ENCODE data around the gene RPP30. TPM values are rescaled to one million over a fixed set of nuclear protein-coding genes. Genes with fewer than 3 reads are reported as not detected.

Gene RPP30
- total RNA-seq, 2 experiments from 2014 or later: 103 to 115 TPM

DNA sequence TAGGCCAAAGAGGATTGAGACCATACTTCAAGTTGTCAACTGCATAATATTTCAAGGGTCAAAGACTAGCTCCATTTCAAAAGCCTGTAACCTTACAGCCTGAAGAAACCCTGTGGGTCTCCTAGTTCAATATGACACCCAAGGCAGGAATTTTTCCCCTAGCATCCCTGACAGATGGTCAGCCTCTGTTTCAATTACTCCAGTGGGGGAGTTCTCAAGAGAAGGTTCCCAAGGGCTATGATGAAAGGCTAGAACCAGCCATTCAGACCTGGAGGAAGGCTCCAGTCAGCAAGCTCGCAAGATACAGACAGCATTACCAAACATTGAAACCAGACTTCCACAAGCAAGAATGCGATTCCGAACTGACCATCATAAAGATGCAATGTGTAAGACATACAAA, 15.5 kb upstream of the RPP30 start:
- POLR2A ChIA-PET: interaction anchor here (0.9 kb wide), 1 partner anchor 9 kb away, joined by 4 read pairs; no protein-coding TSS in a partner anchor
- Mint-ChIP-seq H3K4me3 (no peak overlapping the region), H3K27me3 (peaks cover 57% of the 10 kb centered on the region), H3K27ac (no peak overlapping the region), H3K36me3 (ENCODE audit: low read depth) (peaks cover 3% of the 10 kb centered on the region), H3K4me1 (peaks cover 9% of the 10 kb centered on the region), H3K9me3 (ENCODE audit: low read depth) (peaks cover 3% of the 10 kb centered on the region)
- CTCF ChIA-PET: interaction anchor here (1.2 to 2.1 kb wide), 4 partner anchors 9 to 104 kb away, joined by 4 to 7 read pairs (median 5); partner anchors contain the start of gene RPP30
- intact Hi-C loops (cut with DNase I, micrococcal nuclease): no loop called here
- DNase-seq (no peak), ATAC-seq (no peak)

DNA sequence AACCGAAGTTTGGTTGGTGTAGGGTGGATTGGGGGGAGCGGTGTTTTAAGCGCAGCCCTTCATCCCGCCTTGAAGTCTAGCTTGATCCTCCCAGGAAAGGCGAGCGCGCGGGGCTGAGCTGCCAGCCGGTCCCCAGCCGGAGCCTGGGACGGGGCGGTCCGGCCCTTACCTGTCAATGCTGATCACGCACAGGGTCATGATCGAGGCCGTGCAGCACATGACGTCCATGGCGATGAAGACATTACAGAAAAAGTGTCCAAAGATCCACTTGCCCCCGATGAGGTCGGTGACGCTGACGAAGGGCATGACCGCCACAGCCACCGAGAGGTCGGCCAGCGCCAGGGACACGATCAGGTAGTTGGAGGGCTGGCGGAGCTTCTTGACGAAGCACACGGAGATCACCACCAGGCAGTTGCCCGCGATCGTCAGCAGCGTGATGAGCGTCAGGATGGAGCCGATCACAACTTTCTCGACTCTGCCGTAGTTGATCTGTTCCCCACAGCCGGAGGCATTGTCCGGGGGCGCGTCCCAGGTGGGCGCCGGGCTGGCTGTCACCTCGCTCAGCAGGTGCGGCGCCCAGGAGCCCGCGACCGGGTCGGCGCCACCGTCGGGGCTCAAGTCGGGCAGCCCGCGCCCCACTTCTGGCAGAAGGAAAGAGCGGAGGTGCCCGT, 14.7 kb upstream of the RPP30 start:
- H3K4me3 Mint-ChIP-seq: peak overlapping the region; percentile 72
- H3K27me3 Mint-ChIP-seq: peaks cover 54% of the 10 kb centered on the region
- DNase-seq (peak; percentile 27), ATAC-seq (peak; percentile 15)
- ChIA-PET POLR2A (interaction anchor here (0.9 kb wide), 1 partner anchor 9 kb away, joined by 4 read pairs; no protein-coding TSS in a partner anchor), CTCF (interaction anchor here (0.6 to 2.1 kb wide), 6 partner anchors 8 to 1656 kb away, joined by 3 to 9 read pairs (median 4); partner anchors contain the start of gene RPP30)
- intact Hi-C loops (cut with DNase I, micrococcal nuclease): loop anchor here in 1 of 2 experiments (1.0 kb wide), 1 partner anchor 14 kb away; the partner anchor contains the start of gene RPP30
- no peak overlapping the region for H3K27ac Mint-ChIP-seq
- H3K4me1 Mint-ChIP-seq: peaks cover 9% of the 10 kb centered on the region
- no peaks in the 10 kb centered on the region for H3K36me3 Mint-ChIP-seq (ENCODE audit: low read depth)
- H3K9me3 Mint-ChIP-seq (ENCODE audit: low read depth): no peaks in the 10 kb centered on the region

DNA sequence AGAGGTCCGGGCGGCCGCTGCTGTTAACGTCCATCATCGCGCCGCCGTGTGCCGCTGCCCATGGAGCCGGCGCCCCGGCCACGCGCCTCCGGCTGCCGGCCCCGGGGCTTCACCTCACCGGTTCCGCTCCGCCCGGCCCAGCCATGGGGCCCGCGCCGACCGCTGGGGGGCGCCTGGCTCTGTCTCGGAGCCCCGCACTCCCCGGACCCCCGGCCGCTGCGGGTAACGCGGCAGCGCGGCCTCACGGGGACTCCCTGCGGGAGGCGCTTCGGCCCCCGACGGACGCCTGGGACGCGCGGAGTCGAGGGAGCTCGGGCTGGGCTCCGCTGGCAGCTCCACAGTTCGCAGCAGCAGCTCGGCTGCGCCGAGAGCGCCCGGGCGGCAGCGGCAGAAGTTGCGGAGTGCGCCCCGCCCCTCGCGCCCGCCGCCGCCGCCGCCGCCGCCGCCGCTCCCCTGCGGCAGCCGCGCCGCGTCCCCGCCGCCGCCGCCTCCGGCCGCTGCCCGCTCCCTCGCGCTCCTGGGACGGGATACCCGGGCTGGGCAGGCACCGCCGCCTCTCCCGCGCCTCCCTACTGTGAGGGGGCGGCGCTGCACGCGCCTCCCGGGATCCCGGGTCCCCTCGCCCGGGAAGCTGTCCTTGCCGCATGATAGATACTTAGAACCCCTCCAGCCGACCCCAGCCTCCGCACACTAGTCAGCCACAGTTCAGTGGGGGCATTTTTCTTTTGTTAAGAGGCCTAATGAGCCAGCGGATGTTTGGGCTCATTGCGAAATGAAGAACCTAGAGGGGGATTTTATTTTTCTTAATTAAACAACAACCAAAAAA, 13.9 kb upstream of the RPP30 start, which contains the start of gene HTR7:
HTR7 (minus strand) TSS at position 405 of the 826 bp plus-strand sequence; CDS start at position 37, 368 bp downstream.
- Mint-ChIP-seq H3K36me3 (ENCODE audit: low read depth) (no peaks in the 10 kb centered on the region), H3K4me1 (peaks cover 9% of the 10 kb centered on the region), H3K4me3 (peak within 1 kb of the TSS; percentile 72), H3K27ac (no peak within 1 kb of the TSS), H3K27me3 (peaks cover 50% of the 10 kb centered on the region), H3K9me3 (ENCODE audit: low read depth) (no peaks in the 10 kb centered on the region)
- intact Hi-C loops (cut with DNase I, micrococcal nuclease): loop anchor here (1.0 kb wide), 1 partner anchor 13 kb away; the partner anchor contains the start of gene RPP30 (in 2 of the 2)
- ATAC-seq: peak; percentile 84
- POLR2A ChIA-PET: no interaction called here
- CTCF ChIA-PET: interaction anchor here (0.6 to 1.7 kb wide), 4 partner anchors 11 to 31 kb away, joined by 3 to 9 read pairs (median 5); partner anchors contain the start of gene RPP30
- DNase-seq: peak; percentile 66

DNA sequence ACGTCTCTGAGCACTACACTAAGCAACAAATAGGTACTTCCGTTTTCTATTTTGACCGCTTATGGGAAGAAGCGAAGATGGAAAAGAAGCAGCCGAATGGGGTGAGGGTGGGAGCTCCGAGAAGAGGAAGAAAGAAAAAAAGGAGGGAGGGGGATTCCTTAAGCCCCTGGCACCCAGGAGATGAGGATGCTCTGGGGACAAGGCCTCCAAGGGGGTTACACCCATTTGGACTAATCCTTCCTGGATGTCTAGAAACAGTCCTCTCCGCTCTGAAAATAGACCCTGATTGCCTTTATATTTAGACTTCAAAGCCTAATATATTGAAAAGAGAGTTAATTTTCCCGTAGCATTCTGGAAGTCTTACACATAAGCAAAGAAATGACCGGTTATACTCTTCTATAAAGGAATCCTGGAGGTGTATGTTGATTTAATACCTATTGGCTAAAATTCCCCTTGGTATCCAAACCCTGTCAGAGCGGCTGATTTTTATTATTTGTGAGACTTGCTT, 13.3 kb upstream of the RPP30 start:
- POLR2A ChIA-PET: no interaction called here
- peaks cover 53% of the 10 kb centered on the region for H3K27me3 Mint-ChIP-seq

DNA sequence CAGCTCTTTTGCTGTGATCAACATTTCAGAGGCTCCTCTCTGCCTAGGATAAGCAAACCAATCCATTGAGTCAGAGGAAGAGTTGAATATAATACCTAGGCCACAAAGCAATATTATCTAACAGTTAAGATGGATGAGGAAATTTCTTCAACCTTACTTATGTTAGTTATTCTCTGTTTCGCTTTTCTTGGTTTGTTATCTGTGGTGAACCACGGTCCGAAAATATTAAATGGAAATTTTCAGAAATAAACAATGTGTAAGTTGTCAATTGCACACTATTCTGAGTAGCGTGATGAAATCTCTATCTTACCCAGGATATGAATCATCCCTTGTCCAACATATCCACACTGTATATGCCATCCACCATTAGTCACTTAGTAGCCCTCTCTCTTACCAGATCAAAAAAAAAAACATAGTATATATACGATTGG, 12.4 kb upstream of the RPP30 start:
- H3K27me3 Mint-ChIP-seq: peaks cover 52% of the 10 kb centered on the region
- no peaks in the 10 kb centered on the region for H3K36me3 Mint-ChIP-seq (ENCODE audit: low read depth)
- no peaks in the 10 kb centered on the region for H3K9me3 Mint-ChIP-seq (ENCODE audit: low read depth)
- POLR2A ChIA-PET: no interaction called here
- CTCF ChIA-PET: interaction anchor here (0.7 to 1.6 kb wide), 3 partner anchors 13 to 108 kb away, joined by 3 to 6 read pairs (median 5); partner anchors contain the start of gene RPP30
- H3K27ac Mint-ChIP-seq: no peak overlapping the region
- intact Hi-C loops (cut with DNase I, micrococcal nuclease): no loop called here
- DNase-seq (no peak), ATAC-seq (peak; percentile 51)
- peaks cover 9% of the 10 kb centered on the region for H3K4me1 Mint-ChIP-seq
- H3K4me3 Mint-ChIP-seq: no peak overlapping the region

More for the DNA sequence above, 13.3 kb upstream of the RPP30 start:
- peaks cover 9% of the 10 kb centered on the region for H3K4me1 Mint-ChIP-seq
- CTCF ChIA-PET: interaction anchor here (0.6 to 1.7 kb wide), 5 partner anchors 11 to 108 kb away, joined by 3 to 9 read pairs (median 5); partner anchors contain the start of gene RPP30
- no peaks in the 10 kb centered on the region for H3K9me3 Mint-ChIP-seq (ENCODE audit: low read depth)
- no peak overlapping the region for H3K27ac Mint-ChIP-seq
- intact Hi-C loops (cut with DNase I, micrococcal nuclease): loop anchor here in 1 of 2 experiments (1.0 kb wide), 1 partner anchor 13 kb away; the partner anchor contains the start of gene RPP30
- DNase-seq: no peak
- peak overlapping the region; percentile 64 for H3K4me3 Mint-ChIP-seq
- no peaks in the 10 kb centered on the region for H3K36me3 Mint-ChIP-seq (ENCODE audit: low read depth)
- no peak for ATAC-seq

DNA sequence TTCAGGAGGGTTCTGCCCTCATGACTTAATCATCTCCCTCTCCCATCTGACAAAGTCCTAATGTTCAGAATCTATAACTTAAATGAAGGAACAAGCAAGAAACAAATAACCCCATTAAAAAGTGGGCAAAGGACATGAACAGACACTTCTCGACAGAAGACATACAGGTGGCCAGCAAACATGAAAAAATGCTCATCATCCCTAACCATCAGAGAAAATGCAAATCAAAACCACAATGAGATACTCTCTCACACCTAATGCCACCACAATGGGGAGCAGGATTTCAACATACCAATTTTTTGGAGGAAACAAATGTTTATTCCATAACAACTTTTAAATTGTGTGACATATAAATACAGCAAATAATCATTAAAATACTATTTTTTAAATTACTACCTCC, 11.0 kb upstream of the RPP30 start:
- H3K4me1 Mint-ChIP-seq: peaks cover 9% of the 10 kb centered on the region
- no peak for DNase-seq
- no peaks in the 10 kb centered on the region for H3K9me3 Mint-ChIP-seq (ENCODE audit: low read depth)
- H3K4me3 Mint-ChIP-seq: no peak overlapping the region
- CTCF ChIA-PET: interaction anchor here (1.3 to 1.5 kb wide), 3 partner anchors 10 to 110 kb away, joined by 3 to 10 read pairs (median 3); no protein-coding TSS in a partner anchor
- H3K36me3 Mint-ChIP-seq (ENCODE audit: low read depth): no peaks in the 10 kb centered on the region
- no peak for ATAC-seq
- intact Hi-C loops (cut with DNase I, micrococcal nuclease): loop anchor here (5.0 to 10.0 kb wide), 3 partner anchors 713 to 1068 kb away; no protein-coding TSS in a partner anchor
- POLR2A ChIA-PET: no interaction called here
- no peak overlapping the region for H3K27ac Mint-ChIP-seq
- peaks cover 47% of the 10 kb centered on the region for H3K27me3 Mint-ChIP-seq

DNA sequence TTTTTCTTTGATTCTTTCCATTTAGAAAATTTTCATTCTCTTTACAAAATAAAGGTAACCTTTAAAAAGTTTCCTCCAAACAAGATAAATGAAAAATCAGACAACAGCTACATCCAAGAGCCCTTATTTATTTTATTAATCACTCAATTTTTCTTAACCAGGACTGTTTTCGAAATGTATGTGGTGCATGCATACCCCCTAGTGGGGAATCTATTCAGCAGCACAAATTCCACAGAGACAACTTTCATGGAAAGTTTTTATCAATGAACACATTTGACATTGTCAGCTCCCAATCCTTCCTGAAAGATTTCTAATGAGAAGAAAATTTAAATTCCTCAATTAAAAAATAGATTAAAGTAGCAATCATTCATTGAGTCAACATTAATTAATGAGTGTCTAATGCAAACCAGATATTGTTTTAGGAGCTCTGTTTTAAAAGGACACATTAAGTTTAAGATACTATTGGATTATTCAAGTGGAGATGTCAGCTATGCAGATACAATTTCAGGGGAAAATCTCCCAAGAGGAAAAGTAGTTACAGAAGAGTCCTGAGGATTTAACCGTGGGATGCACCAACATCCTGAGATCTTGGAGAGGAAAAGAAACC, 8.8 kb upstream of the RPP30 start:
- H3K36me3 Mint-ChIP-seq (ENCODE audit: low read depth): no peaks in the 10 kb centered on the region

DNA sequence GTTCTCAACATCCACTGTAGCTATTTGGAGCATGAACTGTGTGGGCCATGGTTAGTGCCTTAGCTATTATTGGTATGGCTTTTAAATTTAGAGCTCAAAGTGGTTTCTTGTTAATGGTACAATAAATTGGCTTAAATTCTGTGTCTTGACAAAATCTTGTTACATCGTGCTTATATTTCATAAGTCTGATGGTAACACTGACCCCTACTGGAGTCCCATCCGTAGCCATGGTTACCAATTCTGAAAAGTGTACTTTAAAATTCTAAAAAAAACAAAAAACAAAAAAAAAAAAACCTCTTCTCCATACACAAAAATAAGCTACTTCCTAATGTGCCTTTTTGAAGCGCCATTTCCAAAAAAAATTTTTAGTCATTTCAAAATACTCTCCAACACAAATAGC, 6.4 kb upstream of the RPP30 start:
- H3K9me3 Mint-ChIP-seq (ENCODE audit: low read depth): peaks cover 6% of the 10 kb centered on the region
- POLR2A ChIA-PET: interaction anchor here (0.9 kb wide), 1 partner anchor 9 kb away, joined by 4 read pairs; no protein-coding TSS in a partner anchor
- H3K4me1 Mint-ChIP-seq: peaks cover under 1% of the 10 kb centered on the region
- H3K36me3 Mint-ChIP-seq (ENCODE audit: low read depth): no peaks in the 10 kb centered on the region
- CTCF ChIA-PET: interaction anchor here (0.7 to 2.1 kb wide), 9 partner anchors 9 to 1084 kb away, joined by 3 to 10 read pairs (median 4); no protein-coding TSS in a partner anchor
- DNase-seq: no peak
- peaks cover 36% of the 10 kb centered on the region for H3K27me3 Mint-ChIP-seq
- ATAC-seq: no peak
- H3K27ac Mint-ChIP-seq: no peak overlapping the region
- intact Hi-C loops (cut with DNase I, micrococcal nuclease): loop anchor here (1.0 to 10.0 kb wide), 2 partner anchors 114 to 911 kb away; no protein-coding TSS in a partner anchor
- no peak overlapping the region for H3K4me3 Mint-ChIP-seq

More for the DNA sequence above, 8.8 kb upstream of the RPP30 start:
- ATAC-seq (no peak), DNase-seq (no peak)
- intact Hi-C loops (cut with DNase I, micrococcal nuclease): loop anchor here (1.0 to 10.0 kb wide), 4 partner anchors 112 to 1071 kb away; no protein-coding TSS in a partner anchor
- Mint-ChIP-seq H3K27ac (no peak overlapping the region), H3K9me3 (ENCODE audit: low read depth) (no peaks in the 10 kb centered on the region), H3K4me1 (peaks cover 4% of the 10 kb centered on the region), H3K27me3 (peaks cover 38% of the 10 kb centered on the region), H3K4me3 (no peak overlapping the region)
- ChIA-PET POLR2A (no interaction called here), CTCF (interaction anchor here (0.7 to 1.3 kb wide), 5 partner anchors 9 to 115 kb away, joined by 3 to 9 read pairs (median 3); partner anchors contain the start of gene RPP30)

DNA sequence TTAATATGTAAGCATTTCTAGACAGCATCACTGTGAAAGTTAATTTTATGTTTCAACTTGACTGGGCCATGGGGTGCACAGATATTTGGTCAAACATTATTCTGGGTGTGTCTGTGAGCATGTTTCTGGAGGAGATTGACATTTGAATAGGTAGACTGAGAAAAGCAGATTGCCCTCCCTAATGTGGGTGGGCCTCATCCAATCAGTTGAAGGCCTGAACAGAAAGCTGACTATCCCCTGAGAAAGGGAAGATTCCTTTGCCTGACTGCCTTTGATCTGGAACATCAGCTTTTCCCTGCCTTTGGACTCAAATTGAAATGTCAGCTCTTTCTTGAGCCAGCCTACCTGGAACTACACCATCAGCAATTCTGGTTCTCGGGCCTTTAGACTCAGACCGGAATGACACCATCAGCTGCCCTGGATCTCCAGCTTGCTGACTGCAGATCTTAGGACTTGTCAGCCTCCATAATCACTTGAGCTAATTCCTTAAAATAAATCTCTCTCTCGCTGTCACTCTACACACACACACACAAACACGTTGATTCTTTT, 5.7 kb upstream of the RPP30 start:
- Mint-ChIP-seq H3K4me1 (peaks cover 8% of the 10 kb centered on the region), H3K9me3 (ENCODE audit: low read depth) (peaks cover 6% of the 10 kb centered on the region), H3K4me3 (no peak overlapping the region), H3K27ac (no peak overlapping the region), H3K27me3 (peaks cover 36% of the 10 kb centered on the region), H3K36me3 (ENCODE audit: low read depth) (no peaks in the 10 kb centered on the region)
- CTCF ChIA-PET: interaction anchor here (0.7 to 2.1 kb wide), 8 partner anchors 9 to 1085 kb away, joined by 3 to 10 read pairs (median 3); no protein-coding TSS in a partner anchor
- POLR2A ChIA-PET: interaction anchor here (0.9 kb wide), 1 partner anchor 10 kb away, joined by 4 read pairs; no protein-coding TSS in a partner anchor
- ATAC-seq (no peak), DNase-seq (no peak)
- intact Hi-C loops (cut with DNase I, micrococcal nuclease): loop anchor here in 1 of 2 experiments (10.0 kb wide), 1 partner anchor 911 kb away; no protein-coding TSS in a partner anchor

Measured in activated CD4-positive, alpha-beta T cell treated with anti-CD3 and anti-CD28 coated beads for 36 hours (primary cell).